Stimulated activated CD8-positive, alpha-beta memory T cell treated with anti-CD3 and anti-CD28 coated beads, Interleukin-12 subunit alpha, Interleukin-12 subunit beta, amount 100 ng/mL, for 4 hours (primary cell): ENCODE data around the gene EXOC4.

Experiments
- DNase-seq: peaks from one replicate; pipeline ENCODE4 v3.0.0-alpha.2; 2020; ENCODE audit warnings: low read depth

EXOC4 gene

DNA sequence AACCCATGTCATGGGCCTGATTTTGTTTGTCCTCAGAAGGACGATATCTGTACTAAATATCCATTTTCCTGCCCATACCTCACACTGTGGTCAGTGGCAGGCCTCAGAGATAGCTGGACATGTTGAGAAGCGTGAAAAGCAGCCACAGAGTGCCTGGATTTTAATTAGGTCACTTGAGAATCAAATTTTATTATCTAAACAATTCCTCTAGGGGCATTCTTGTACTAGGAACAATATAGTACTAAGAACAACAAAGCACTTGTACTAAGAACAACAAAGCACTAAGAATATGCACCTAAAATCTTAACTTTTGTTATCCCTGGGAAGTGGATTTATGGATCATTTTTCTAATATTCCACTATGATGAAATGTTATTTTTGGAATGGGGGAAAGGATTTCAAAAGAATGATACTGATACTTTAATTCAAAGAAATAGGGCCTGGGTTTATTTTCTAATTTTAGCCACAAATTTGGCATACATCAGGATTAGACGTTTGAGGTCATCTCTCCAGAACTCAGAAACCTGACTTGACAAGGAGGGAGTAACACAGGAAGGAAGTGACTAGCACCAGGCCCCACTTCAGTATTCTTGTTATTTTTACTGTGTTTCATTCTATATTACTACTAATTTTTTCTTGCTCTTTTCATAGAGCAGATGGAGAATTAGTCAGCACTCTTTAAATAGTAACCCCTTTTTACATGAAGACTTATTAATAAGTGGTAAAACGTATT, 112.2 kb downstream of the EXOC4 start:
- DNase-seq, result no peak

DNA sequence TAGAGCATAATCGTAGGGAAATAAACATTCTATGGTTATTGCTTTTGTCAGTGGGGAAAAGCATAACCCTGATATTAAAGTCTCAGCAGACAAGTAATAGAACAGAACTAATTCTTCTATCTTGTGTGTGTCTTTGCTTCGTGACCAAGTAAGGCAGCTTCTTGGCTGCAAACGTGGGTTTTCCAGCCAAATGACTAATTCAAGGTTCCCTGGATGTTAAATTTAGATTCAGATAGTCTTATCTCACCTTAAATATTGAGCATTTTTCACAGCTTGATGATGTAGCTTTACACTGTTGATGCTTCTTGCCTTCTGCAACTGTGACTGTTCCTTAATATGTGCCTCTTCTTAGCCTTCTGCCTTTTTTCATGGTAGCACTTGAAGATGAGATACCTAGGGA, 113.0 kb downstream of the EXOC4 start:
- DNase-seq, result no peak

DNA sequence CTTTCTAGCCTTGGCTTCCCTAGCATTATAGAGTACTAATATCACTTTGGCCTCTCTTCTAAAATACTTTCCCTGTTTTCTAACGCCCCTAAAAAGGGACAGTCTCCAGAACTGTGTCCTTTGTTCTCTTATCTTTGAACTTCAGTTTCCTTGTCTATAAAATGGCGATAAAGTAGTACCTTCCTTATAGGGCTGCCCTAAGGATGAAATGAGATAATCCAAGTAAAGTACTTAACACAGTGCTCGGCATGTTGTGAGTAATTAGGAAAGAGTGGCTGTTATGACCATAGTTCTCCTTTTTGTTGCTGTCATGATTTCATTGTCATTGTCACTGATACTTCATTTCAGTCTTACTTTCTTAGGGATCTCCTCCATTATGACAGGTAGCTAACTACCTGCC, 114.7 kb downstream of the EXOC4 start:
- no peak for DNase-seq

DNA sequence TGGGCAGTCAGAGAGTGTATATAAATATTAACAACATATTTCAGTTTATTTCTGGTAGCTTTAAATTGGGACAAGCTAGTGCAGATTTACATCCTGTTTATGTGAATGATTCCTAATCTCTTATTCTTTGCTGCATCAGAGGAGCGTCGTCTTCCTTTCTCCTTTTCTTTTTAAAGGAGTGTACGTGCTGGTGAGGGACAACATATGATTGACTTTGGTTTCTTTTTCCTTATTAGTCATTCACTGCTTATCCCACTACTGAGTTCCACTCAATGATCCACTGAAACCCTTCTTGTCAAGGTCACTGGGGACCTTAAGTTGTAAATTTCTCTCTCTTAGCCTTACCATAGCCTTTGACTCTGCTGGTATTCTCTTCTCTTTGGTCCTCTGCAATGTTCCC, 116.3 kb downstream of the EXOC4 start:
- DNase-seq, result no peak

DNA sequence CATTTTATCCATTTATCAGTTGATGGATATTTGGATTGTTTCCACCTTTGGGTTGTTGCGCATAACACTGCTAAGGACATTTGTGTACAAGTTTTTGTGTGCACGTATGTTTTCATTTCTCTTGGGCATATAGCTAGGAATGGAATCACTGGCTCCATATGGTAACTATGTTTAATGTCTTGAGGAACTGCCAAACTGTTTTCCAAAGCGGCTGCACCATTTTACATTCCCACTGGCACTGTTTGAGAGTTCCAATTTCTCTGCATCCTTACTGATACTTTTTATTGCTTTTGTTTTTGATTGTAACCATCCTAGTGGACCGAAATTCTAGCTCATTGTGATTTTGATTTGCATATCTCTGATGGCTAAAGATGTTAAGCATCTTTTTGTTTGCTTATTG, 118.7 kb downstream of the EXOC4 start:
- DNase-seq, result no peak

DNA sequence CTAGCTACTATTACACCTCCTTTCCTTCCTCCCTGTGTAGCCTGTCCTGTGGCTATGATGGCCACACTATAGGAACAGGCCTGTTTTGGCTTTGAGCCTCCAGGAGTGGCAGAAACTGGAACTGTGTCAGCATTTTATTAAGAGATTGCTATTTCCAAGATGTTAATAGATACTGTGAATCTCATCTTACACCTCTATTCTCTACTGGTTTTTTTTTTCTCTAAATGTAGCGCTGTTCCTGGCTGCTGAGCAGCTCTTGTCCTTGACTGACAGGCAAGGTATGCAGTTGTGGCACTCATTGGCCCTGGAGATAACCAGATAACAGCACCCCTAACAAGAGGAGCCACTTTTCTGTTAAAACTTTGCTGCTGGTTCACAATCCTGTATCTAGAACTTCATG, 119.5 kb downstream of the EXOC4 start:
- DNase-seq, result no peak

DNA sequence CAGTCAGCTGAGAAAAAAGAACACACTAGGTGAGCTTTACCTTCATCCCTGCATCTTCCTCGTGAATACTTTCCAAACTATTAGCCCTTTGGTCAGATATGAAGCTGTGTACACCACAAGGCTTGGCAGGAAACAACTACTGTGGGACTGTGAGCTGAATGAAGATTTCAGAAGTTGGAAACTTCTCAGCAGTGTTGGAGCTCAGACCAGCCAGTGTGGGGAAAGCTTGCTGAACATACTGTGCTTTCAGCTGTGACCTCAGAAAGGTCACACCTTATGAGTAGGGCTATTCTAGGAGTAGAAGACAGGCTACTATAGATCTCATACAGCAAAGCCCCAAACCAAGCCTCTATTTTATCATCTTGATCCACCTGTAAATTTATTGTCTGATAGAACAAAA, 123.6 kb downstream of the EXOC4 start:
- DNase-seq, result no peak

DNA sequence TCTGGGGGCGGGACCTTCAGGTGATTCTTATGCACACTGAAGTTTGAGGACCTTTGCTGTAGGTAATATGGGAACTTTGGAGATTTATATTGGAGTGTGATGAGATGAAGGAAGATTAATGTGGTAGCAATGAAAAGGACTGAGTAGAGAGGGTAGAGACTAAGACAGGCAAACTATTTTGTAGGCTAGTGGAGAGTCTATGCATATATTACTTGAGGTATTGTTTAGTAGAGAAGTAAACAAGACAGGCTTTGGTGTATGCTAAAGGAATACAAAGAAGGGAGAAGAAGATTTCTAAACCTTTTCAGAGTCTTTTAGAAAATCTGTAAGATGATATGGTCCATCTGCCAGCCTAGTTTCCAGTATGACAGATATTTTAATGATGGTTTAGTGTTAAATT, 129.1 kb downstream of the EXOC4 start:
- DNase-seq, result no peak

DNA sequence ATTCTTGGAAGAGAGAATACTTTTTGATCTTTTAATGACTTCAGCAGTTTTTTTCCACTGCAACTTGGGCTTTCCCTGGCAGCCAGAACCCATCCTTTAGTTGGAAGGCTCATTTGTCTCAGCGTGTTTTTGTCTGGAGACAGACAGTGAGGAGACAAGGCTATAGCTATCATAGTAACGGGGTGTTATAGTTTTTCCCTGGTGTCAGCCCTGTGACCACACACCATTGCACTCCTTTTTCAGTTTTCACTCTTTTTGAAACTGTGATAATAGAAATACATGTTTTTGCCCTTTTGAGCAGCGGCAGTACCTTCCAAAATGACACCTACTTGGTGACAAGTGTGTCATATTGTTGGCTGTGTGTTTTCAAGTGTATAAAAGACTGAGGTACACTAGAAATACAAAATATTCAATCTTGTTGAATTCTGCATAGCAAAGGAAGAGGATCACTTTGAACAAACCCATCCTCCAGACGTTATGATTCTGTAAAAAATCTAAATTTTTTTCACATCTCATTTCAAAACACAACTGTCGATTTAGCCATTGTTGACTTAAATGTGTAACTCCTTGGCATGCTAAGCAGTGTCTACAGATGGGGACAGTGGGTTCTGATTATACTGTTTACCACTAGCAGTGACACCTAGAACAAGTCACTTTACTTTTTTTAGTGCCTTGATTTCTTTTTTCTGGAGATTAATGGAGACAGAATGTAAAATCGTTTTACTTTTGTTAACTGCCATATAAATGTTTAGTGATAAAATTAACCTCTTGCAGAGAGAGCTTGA, 130.1 kb downstream of the EXOC4 start:
- no peak for DNase-seq

DNA sequence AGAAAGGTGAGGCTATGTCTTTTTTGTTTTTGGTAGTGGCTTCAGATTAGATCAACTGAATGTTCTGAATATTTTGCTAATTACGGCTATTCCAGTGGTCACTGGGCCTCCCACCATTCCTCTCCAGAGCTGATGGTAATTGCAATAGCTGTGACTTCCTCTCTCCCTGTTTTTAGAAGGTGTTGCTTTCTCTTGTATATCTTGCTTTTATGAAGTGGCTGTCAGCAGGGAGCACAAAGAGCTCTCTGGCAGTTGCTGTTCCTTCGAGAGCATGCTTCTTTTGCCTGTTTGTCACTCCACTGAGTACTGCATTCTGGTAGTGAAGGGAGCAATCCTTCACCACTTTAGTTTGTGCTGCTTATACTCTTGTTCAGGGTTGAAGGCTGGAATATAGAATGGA, 133.3 kb downstream of the EXOC4 start:
- DNase-seq, result no peak

DNA sequence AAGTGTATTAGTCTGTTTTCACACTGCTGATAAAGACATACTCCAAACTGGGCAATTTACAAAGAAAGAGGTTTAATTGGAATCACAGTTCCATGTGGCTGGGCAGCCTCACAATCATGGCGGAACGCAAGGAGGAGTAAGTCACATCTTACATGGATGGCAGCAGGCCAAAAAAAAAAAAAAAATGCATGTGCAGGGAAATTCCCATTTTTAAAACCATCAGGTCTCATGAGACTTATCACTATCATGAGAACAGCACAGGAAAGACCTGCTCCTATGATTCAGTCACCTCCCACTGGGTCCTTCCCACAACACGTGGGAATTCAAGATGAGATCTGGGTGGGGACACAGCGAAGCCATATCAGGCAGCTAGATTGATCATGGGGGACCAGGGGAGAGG, 136.8 kb downstream of the EXOC4 start:
- no peak for DNase-seq

DNA sequence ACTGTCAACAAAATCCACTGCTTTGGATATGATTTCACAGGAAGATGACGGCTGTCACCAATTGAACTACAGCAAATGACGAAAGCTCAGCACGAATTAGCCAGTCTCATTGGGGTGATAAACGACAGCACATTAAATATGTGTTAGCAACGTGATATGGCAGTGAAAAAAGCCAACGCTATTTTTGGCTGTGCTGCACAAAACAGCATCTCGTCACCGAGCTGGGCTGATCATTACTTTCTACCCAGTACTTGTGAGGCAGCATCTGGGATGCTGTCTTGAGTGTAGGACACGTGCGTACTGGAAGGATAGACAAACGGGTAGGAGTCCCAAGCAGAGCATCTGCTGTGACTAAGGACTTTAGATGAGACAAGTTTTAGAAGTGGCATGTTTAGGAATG, 138.3 kb downstream of the EXOC4 start:
- DNase-seq, result no peak

DNA sequence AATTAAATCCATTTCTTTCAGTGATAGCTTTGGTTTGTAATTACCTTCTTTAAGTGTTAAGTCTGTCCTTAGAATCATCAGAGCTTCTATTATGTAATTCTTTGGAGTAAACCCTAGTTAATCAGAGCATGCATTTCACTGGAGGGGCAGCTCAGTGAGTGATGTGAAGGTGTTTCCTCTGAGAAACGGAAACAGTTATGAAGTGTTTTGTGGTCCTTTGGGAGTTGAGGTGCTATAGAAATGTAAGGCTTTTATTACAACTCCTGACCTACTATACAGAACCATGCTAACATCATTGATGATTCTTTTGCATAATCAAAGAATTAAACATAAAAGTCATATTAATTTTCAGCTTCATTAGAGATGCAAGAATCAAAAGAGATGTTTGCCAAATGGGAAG, 141.5 kb downstream of the EXOC4 start:
- no peak for DNase-seq

DNA sequence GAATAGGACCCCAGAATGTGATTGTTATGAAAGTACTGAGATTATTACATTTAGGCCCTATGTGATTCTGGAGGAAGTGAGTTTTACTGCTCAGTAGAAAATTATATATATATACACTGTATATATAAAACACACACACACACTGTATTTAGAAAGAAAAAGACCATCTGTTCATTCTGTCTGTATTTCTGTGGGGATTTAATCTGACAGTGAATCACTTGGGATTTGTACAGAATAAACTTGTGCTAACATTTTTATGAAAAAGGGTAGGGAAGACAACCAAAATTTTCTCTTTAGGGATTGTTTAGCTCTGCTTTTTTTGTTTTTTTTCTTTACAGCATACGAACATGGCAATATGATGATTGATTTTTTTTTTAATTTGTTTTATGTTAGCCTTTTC, 142.7 kb downstream of the EXOC4 start:
- no peak for DNase-seq

DNA sequence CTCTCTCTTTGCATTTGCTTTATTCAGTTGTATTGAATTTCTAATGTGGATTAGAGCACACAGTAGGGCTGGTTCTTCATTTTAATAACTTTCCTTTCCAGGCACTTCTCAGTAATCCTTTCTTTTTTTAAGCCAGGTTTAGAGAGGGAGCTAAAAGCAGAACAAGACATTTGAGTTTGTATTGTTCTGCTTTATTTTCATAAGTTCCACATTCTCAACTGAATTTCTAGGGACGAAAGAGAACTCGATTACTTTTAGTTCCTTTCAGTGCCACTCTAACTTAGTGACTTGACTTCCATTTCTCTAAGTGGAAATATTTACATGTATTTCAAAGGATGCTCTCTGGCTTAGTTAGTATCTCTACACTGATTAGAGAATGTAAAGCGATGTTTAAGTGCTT, 145.6 kb downstream of the EXOC4 start:
- no peak for DNase-seq

DNA sequence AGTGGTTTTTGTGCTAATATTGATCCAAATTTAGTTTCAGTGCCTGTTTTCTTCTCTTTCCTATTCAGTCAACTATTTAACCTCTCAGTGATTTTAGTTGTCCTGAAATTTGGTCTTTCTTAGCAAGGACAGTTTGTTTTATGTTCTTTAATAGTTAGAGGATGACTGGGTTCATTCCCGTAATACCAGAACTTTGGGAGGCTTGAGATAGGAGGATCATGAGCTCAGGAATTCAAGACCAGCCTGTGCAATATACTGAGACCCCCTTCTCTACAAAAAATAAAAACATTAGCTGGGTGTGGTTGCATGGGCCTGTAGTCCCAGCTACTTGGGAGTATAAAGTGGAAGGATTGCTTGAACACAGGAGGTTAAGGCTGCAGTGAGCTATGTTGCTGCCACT, 148.3 kb downstream of the EXOC4 start:
- DNase-seq, result no peak

DNA sequence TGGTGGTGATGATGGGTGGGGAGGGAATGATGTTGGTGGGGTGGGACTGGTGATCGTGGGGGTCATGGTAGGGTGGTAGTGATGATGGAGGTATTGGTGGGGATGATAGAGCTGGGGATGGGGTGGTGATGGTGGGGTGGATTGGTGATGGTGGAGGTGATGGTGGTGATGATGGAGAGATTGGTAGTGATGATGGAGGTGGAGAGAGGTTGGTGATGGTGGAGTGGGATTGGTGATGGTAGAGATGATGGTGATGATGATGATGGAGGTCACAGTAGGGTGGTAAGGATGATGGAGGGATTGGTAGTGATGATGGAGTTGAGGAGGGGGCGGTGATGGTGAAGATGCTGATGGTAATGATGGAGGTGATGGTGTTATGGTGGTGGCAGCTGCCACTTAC, 155.3 kb downstream of the EXOC4 start:
- no peak for DNase-seq

DNA sequence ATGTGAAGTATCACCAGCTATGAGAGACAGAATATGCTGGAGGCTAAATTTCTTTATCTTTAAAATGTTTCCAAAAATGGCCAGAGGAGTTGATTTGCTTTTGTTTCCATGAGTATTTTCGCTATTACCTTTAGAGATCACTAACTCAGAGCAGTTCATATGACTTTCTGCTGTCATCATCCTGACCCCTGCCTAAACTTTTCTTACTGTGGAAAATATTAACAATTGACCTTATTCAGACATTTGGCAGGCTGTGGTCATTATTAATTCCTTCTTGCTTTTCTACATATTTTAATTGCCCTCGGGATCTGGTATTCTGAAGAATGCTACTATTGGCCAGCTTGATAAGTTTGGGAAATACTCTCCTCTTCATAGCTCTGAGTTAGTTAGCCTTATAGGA, 156.5 kb downstream of the EXOC4 start:
- DNase-seq, result no peak

DNA sequence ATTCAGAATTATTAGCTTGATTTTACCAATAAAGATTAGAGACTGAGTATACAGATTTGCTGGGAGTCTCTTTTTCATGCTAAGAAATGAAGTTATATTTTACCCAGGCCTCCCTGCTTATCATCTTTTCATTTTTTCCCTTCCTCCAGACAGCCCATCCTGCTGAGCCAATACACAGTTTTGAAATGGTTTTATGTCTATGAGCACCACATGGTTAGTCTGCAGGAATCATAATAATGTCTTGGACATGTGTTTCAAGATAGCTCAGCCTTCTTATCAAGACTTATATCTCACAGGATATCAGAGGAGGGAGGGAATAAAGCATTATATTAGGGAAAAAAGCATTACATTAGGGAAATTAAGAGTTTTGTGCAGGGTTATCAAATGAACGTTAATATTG, 157.1 kb downstream of the EXOC4 start:
- no peak for DNase-seq

DNA sequence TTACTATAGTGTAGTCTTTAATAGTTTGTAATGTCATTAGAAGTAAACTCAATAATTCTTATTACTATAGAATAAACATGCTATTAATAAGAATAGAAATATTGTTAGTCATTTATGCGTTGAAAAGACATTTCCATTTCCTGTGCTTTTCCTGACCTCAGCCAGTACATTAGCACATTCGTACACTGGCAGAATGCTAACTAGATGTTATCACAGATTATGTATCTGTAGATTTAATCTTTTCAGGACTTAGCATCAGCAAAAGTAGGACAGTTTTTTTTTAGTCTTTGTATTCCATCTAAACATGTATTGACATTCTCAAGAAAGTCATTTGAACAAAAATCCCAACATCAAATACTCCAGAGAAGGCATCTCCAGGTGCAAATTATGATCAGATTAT, 158.5 kb downstream of the EXOC4 start:
- no peak for DNase-seq

DNA sequence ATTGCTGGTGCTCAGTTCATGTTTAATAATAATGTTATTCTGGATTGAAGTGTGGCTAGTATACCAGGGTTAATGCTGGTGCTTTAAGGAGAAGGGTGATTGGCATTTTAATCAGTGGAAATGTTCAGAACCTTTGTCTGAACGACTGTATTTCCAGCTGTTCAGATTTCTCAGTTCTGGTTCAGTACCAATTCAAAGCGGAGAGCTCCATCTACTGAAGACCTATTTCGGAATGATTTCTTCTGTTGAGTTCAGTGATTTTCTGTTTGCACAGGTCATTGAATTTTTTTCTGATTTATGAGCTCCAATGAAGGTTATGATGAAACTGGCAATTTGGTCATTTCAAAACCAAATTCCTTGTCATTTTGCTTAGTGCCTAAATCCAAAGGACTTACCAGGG, 160.1 kb downstream of the EXOC4 start:
- DNase-seq, result no peak

DNA sequence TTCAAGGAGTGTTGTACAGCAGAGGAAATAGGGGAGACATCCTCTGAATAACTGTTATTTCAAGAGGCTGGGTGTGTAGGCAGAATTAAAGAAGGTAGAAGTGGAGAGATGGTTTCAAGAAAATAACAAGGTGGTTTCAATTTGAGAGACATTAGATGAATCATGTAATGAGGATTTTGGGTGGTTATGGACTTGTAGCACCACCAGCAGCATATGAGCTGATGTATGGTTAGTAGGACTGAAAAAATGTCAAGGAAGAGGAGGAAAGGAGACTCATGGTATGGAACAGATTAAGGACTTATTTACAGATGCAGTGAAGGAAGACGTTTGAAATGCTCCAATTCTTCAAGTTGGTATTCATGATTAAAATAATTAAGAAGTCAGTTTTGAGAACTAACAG, 166.2 kb downstream of the EXOC4 start:
- DNase-seq, result no peak

DNA sequence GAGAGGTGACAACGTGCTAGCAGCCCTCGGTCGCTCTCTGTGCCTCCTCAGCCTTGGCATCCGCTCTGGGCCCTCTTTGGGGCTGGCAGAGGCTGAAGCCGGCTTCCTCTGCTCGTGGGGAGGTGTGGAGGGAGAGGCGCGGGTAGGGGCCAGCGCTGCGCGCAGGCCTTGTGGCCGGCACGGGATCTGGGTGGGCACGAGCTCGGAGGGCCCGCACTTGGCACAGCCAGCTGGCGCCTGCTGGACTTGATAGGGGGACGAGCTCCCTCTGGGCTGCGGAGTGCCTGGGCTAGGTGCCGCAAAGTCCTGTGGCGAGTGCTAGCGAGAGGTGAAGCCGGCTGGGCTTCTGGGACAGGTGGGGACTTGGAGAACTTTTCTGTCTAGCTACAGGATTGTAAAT, 170.7 kb downstream of the EXOC4 start:
- no peak for DNase-seq

DNA sequence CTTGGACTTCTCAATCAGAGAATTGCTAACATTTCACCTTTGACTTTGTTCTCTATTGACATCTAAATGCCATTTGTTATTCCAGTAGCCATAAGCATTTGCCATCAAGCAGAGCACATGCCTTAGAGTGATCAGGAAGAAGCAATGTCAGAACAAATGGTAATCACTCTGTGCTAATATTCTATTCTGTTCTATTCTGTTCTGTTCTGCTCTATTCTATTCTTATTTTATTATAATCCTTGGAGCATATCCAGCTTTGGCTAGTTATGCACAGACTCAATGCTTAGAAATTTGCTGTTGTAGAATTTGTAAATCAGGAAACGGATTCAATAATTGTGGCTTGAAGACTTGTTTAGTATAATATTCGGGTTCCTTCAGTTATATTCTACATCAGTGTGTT, 175.4 kb downstream of the EXOC4 start:
- DNase-seq, result no peak
